ENCODE measurements around the gene ALG2.

DNA sequence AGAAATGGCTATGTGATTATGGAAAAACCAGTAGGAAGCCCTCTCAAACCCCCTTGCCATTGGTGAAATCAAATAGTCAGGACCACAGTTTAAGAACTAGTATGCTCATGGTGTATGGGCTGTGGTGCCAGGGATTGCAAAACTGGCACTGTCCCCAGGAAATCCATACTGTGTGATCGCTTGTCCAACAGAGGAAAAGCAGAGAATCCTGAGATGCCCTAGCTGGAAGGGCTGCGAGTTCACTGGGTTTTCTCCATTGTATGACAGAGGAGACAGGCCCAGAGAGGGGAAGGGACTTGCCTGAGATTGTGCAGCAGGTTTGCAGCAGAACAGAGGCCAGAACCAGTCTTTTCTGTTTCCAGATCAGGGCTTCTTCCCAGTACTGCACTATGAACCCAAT is 12.9 kb upstream of the ALG2 start:
- no peak for TF ChIP-seq POLR2A (IDR thresholded peaks at IDR 0.05)
- TF ChIP-seq, protein P1, sequence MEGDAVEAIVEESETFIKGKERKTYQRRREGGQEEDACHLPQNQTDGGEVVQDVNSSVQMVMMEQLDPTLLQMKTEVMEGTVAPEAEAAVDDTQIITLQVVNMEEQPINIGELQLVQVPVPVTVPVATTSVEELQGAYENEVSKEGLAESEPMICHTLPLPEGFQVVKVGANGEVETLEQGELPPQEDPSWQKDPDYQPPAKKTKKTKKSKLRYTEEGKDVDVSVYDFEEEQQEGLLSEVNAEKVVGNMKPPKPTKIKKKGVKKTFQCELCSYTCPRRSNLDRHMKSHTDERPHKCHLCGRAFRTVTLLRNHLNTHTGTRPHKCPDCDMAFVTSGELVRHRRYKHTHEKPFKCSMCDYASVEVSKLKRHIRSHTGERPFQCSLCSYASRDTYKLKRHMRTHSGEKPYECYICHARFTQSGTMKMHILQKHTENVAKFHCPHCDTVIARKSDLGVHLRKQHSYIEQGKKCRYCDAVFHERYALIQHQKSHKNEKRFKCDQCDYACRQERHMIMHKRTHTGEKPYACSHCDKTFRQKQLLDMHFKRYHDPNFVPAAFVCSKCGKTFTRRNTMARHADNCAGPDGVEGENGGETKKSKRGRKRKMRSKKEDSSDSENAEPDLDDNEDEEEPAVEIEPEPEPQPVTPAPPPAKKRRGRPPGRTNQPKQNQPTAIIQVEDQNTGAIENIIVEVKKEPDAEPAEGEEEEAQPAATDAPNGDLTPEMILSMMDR (IDR thresholded peaks at IDR 0.05): no peak

Data from heart left ventricle (tissue), 13 donors.